ENCODE measurements around the gene PIKFYVE.

PIKFYVE gene

DNA sequence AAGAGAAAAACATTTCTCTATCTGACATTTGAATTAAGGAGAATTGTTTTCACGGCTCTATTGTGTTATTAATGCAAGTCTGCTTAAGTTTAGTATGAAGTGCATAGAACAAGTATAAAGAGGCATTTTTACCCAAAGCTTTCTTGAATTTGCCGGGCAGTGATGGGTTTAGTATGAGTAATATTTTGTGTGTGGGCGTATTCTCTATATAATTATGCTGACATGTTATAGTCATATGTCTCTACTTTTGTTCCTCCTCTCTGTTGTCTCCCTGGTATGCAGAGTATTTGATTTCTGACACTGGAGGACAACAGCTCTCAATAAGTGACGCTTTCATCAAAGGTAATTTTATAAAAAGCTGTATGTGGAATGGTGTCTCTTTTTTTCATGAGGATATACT, 45.9 kb downstream of the PIKFYVE start:
- TF ChIP-seq POLR2A (IDR thresholded peaks at IDR 0.05; ENCODE audit: extremely low read depth, insufficient read length) = no peak
- TF ChIP-seq, protein P1, sequence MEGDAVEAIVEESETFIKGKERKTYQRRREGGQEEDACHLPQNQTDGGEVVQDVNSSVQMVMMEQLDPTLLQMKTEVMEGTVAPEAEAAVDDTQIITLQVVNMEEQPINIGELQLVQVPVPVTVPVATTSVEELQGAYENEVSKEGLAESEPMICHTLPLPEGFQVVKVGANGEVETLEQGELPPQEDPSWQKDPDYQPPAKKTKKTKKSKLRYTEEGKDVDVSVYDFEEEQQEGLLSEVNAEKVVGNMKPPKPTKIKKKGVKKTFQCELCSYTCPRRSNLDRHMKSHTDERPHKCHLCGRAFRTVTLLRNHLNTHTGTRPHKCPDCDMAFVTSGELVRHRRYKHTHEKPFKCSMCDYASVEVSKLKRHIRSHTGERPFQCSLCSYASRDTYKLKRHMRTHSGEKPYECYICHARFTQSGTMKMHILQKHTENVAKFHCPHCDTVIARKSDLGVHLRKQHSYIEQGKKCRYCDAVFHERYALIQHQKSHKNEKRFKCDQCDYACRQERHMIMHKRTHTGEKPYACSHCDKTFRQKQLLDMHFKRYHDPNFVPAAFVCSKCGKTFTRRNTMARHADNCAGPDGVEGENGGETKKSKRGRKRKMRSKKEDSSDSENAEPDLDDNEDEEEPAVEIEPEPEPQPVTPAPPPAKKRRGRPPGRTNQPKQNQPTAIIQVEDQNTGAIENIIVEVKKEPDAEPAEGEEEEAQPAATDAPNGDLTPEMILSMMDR (IDR thresholded peaks at IDR 0.05; ENCODE audit: low read depth, low read length) = no peak
- TF ChIP-seq MYC (IDR thresholded peaks at IDR 0.05; ENCODE audit: low read depth, low read length) = no peak
- TF ChIP-seq, protein P2, sequence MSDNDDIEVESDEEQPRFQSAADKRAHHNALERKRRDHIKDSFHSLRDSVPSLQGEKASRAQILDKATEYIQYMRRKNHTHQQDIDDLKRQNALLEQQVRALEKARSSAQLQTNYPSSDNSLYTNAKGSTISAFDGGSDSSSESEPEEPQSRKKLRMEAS (IDR thresholded peaks at IDR 0.05; ENCODE audit: low read depth, low read length) = no peak
- no peak overlapping the region for H3K4me3 ChIP-seq (ENCODE audit: low read depth, low read length)
- DNase-seq (ENCODE audit: low read depth) = no peak

DNA sequence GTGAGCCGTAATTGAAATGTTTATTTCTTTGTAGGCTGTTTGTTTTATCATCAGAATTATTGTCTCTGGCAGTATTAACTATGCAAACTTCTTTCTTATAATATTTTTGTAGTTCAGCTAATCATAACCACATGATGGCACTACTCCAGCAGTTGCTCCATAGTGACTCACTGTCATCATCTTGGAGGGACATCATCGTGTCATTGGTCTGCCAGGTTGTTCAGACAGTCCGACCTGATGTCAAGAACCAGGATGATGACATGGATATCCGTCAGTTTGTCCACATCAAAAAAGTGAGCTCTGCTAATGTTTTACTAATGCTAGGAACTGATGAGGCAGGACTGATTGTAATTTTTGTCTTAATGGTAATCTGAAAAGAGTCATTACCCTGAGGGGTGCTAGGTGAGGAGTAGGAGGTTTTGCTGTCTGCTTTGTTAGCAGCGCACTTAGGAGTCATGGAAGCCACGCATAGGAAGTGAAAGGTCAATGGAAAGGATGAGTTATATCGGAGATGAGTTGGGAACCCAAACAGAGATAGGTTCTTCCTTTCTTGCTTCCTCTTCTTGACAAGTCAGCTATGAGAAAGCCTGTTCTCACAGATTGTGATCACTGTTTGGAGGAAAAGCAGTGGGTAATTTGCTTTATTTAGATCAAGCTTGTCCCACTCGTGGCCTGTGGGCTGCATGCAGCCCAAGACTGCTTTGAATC, 49.2 kb downstream of the PIKFYVE start:
- H3K4me3 ChIP-seq (ENCODE audit: low read depth, low read length) = no peak overlapping the region
- TF ChIP-seq POLR2A (IDR thresholded peaks at IDR 0.05; ENCODE audit: extremely low read depth, insufficient read length) (no peak), MYC (IDR thresholded peaks at IDR 0.05; ENCODE audit: low read depth, low read length) (no peak)
- TF ChIP-seq, protein P1 (IDR thresholded peaks at IDR 0.05; ENCODE audit: low read depth, low read length) = no peak
- TF ChIP-seq, protein P2 (IDR thresholded peaks at IDR 0.05; ENCODE audit: low read depth, low read length) = no peak
- DNase-seq (ENCODE audit: low read depth) = peak; percentile 12

DNA sequence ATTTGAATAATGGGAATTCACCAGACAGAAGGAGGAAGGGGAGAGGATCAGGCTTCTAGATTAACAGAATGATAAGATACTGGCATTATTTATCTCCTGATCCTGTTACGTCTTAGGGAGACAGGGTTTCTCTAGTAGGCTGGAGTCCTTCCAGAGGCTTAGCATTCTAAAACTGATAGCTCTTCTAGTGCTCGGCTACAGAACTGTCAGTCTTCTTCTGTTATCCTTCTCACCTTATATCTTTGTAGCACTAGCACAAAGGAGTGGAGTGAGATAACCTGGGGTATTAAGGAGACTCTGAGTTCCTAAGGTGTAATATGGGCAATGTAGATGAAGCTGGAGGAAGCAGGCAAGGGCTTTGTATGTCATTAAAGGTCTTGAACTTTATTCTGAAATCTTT, 52.1 kb downstream of the PIKFYVE start:
- H3K4me3 ChIP-seq (ENCODE audit: low read depth, low read length) = no peak overlapping the region
- TF ChIP-seq, protein P2 (IDR thresholded peaks at IDR 0.05; ENCODE audit: low read depth, low read length) = no peak
- TF ChIP-seq, protein P1 (IDR thresholded peaks at IDR 0.05; ENCODE audit: low read depth, low read length) = no peak
- TF ChIP-seq POLR2A (IDR thresholded peaks at IDR 0.05; ENCODE audit: extremely low read depth, insufficient read length) (no peak), MYC (IDR thresholded peaks at IDR 0.05; ENCODE audit: low read depth, low read length) (no peak)
- DNase-seq (ENCODE audit: low read depth) = no peak

DNA sequence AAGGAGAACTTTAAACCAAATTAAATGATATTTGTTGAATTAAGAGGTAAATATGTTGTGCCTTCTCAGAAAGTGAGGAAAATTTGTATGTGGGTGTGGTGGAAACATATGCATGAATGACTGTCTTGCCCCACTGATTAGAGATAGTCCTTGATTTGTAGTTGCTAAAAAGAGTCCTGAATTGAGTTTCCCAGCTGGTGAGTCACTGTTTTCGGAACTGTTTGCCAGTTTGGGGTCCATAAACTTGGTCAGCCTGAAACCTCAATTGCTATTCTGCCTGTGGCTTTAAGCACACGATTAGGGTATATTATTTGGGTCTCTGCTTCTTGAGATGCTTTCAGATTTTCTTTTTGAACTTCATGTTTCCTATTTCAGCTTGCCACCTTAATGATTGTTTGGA, 53.3 kb downstream of the PIKFYVE start:
- no peak for TF ChIP-seq POLR2A (IDR thresholded peaks at IDR 0.05; ENCODE audit: extremely low read depth, insufficient read length)
- TF ChIP-seq, protein P1 (IDR thresholded peaks at IDR 0.05; ENCODE audit: low read depth, low read length) = no peak
- TF ChIP-seq, protein P2 (IDR thresholded peaks at IDR 0.05; ENCODE audit: low read depth, low read length) = no peak
- no peak for TF ChIP-seq MYC (IDR thresholded peaks at IDR 0.05; ENCODE audit: low read depth, low read length)
- no peak overlapping the region for H3K4me3 ChIP-seq (ENCODE audit: low read depth, low read length)
- no peak for DNase-seq (ENCODE audit: low read depth)

DNA sequence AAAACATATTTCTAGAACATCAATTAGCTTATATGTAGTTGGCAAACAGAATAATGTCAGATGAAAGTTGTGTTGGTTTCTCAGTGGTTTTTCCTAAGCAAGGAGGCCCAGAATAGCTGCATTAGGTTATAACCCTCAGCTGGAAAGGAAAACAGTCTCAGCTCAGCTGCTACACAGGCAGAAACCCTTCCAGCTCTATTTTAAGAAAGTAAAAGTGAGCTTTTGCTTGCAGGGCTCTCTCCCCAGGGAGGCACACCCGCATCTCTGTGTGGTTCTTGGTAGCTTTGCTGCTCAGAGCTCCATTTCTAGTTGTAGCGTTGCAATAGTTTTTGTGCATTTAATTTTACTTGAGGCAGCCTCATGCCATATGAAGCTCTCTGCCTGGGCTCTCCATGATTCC, 54.6 kb downstream of the PIKFYVE start:
- H3K4me3 ChIP-seq (ENCODE audit: low read depth, low read length) = no peak overlapping the region
- TF ChIP-seq POLR2A (IDR thresholded peaks at IDR 0.05; ENCODE audit: extremely low read depth, insufficient read length) (no peak), MYC (IDR thresholded peaks at IDR 0.05; ENCODE audit: low read depth, low read length) (no peak)
- TF ChIP-seq, protein P2 (IDR thresholded peaks at IDR 0.05; ENCODE audit: low read depth, low read length) = no peak
- TF ChIP-seq, protein P1 (IDR thresholded peaks at IDR 0.05; ENCODE audit: low read depth, low read length) = no peak
- peak; percentile 18 for DNase-seq (ENCODE audit: low read depth)
